Lung (tissue), 12 donors: ENCODE measurements around the gene BAZ1A. TPM values are rescaled to one million over a fixed set of nuclear protein-coding genes. Genes with fewer than 3 reads are reported as not detected.

ENCODE experiments used
- ATAC-seq: fragments of 200-7000 bp; cut with Tn5 transposase; one replicate; pipeline ENCODE4 v1.9.1; 2020; ENCODE audit warnings: moderate number of reproducible peaks; ENCODE audit not compliant: insufficient read depth, low FRiP score
- DNase-seq, 3 donors: peaks; one replicate each; pipeline ENCODE4 v3.0.0-alpha.2; 2013 to 2017
- H3K27ac ChIP-seq, 2 donors: one replicate each; pipeline ENCODE4 v1.5.1; 2013; ENCODE audit warnings: mild to moderate bottlenecking in 2 of 2, moderate library complexity in 2 of 2, control low read depth in 1 of 2, inconsistent platforms in 1 of 2, low read depth in 1 of 2, low read length in 1 of 2
- H3K27me3 ChIP-seq, 3 donors: one replicate each; pipeline ENCODE4 v1.5.1; 2013; ENCODE audit warnings: low read length in 2 of 3; ENCODE audit not compliant: control insufficient read depth in 3 of 3, insufficient read depth in 3 of 3
- H3K36me3 ChIP-seq, 4 donors: one replicate each; pipeline ENCODE4 v1.5.1; 2013; ENCODE audit warnings: low read length in 4 of 4, mild to moderate bottlenecking in 1 of 4, moderate library complexity in 1 of 4; ENCODE audit not compliant: control insufficient read depth in 4 of 4, insufficient read depth in 4 of 4
- H3K4me1 ChIP-seq, 5 donors: one replicate each; pipeline ENCODE4 v1.5.1; 2013; ENCODE audit warnings: low read length in 5 of 5, mild to moderate bottlenecking in 2 of 5, moderate library complexity in 1 of 5; ENCODE audit not compliant: control insufficient read depth in 5 of 5, insufficient read depth in 5 of 5
- H3K4me3 ChIP-seq: one replicate; pipeline ENCODE4 v1.5.1; 2013; ENCODE audit warnings: mild to moderate bottlenecking, control low read depth, moderate library complexity
- H3K9ac ChIP-seq, 2 donors: one replicate each; pipeline ENCODE4 v1.5.1; 2013; ENCODE audit warnings: low read length in 2 of 2, control low read depth in 1 of 2; ENCODE audit not compliant: insufficient read depth in 1 of 2
- H3K9me3 ChIP-seq, 4 donors: one replicate each; pipeline ENCODE4 v1.5.1; 2013; ENCODE audit warnings: low read length in 3 of 4, mild to moderate bottlenecking in 1 of 4, moderate library complexity in 1 of 4; ENCODE audit not compliant: control insufficient read depth in 4 of 4, insufficient read depth in 3 of 4
- WGBS, 2 donors: extraction: QIAGEN DNeasy Blood & Tissue Kit; methylation state at CpG; one replicate each; pipeline ENCODE4 v1.1.7; 2013; 5-methylcytosine and 5-hydroxymethylcytosine counted together
- polyA plus RNA-seq, 2 donors: library from polyadenylated mRNA; stranded (reverse); fragments of 200-250 nt; gene quantifications; one replicate each; pipeline ENCODE4 v1.2.1, GENCODE V29; 2013
- total RNA-seq, 2 donors: library from RNA; depleted of rRNA in 1 of 2; stranded (reverse); fragments of >200 nt in 1 of 2; gene quantifications; one replicate each; pipeline ENCODE4 v1.2.1, GENCODE V29; 2014 to 2021
- TF ChIP-seq, protein P1 (sequence below): IDR thresholded peaks from 2 replicates; pipeline ENCODE4 v1.5.1; 2012; ENCODE audit warnings: mild to moderate bottlenecking; ENCODE audit errors: control extremely low read depth, extremely low read depth
- donor health status: control.
- donor health status: control.
- donor health status: Bipolar disorder and iron deficiency.
- donor health status: healthy.
- donor health status: DM: yes; HTN: yes; CAD: no.

Gene BAZ1A
- total and polyA plus RNA-seq, 4 donors: 17.2 to 52.4 (median 32.1) TPM

GRCh38 chr14:34782031-34782430, 93.1 kb downstream of the BAZ1A start:
- no peak overlapping the region for H3K4me3 ChIP-seq
- H3K4me1 ChIP-seq: peaks cover 0 to 4% (median 0%) of the 10 kb centered on the region in 5 donors
- TF ChIP-seq, protein P1, sequence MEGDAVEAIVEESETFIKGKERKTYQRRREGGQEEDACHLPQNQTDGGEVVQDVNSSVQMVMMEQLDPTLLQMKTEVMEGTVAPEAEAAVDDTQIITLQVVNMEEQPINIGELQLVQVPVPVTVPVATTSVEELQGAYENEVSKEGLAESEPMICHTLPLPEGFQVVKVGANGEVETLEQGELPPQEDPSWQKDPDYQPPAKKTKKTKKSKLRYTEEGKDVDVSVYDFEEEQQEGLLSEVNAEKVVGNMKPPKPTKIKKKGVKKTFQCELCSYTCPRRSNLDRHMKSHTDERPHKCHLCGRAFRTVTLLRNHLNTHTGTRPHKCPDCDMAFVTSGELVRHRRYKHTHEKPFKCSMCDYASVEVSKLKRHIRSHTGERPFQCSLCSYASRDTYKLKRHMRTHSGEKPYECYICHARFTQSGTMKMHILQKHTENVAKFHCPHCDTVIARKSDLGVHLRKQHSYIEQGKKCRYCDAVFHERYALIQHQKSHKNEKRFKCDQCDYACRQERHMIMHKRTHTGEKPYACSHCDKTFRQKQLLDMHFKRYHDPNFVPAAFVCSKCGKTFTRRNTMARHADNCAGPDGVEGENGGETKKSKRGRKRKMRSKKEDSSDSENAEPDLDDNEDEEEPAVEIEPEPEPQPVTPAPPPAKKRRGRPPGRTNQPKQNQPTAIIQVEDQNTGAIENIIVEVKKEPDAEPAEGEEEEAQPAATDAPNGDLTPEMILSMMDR: no peak
- no peak overlapping the region for H3K9ac ChIP-seq
- no peak for DNase-seq
- WGBS, 2 donors: 90 to 93% methylated on average over 2 of the region's 2 CpGs
- no peak for ATAC-seq
- H3K27ac ChIP-seq: no peak overlapping the region
- no peaks in the 10 kb centered on the region for H3K9me3 ChIP-seq
- H3K27me3 ChIP-seq: no peaks in the 10 kb centered on the region
- H3K36me3 ChIP-seq: peaks cover 3 to 18% (median 8%) of the 10 kb centered on the region in 4 donors

- Histone ChIP-seq H3K9ac (no peak overlapping the region), H3K4me3 (no peak overlapping the region), H3K27ac (no peak overlapping the region), H3K9me3 (no peaks in the 10 kb centered on the region), H3K27me3 (no peaks in the 10 kb centered on the region), H3K36me3 (peaks cover 3 to 23% (median 9%) of the 10 kb centered on the region in 4 donors), H3K4me1 (peaks cover 0 to 4% (median 0%) of the 10 kb centered on the region in 5 donors)
- WGBS, 2 donors: 77 to 91% methylated on average over 1 of the region's 1 CpG
- DNase-seq (peak in 2 of 3 donors; percentile 21 to 30), ATAC-seq (no peak)
- TF ChIP-seq, protein P1: no peak
Observed at GRCh38 chr14:34781242-34781641, 93.9 kb downstream of the BAZ1A start.

- Histone ChIP-seq H3K4me1 (peaks cover 0 to 4% (median 0%) of the 10 kb centered on the region in 5 donors), H3K36me3 (peaks cover 6 to 22% (median 14%) of the 10 kb centered on the region in 4 donors), H3K9me3 (no peaks in the 10 kb centered on the region), H3K9ac (no peak overlapping the region), H3K27me3 (no peaks in the 10 kb centered on the region), H3K4me3 (no peak overlapping the region), H3K27ac (no peak overlapping the region)
- DNase-seq: no peak
- no peak for ATAC-seq
- TF ChIP-seq, protein P1: no peak
Observed at GRCh38 chr14:34780646-34781045, 94.5 kb downstream of the BAZ1A start.

- ATAC-seq (no peak), DNase-seq (no peak)
- H3K27me3 ChIP-seq: no peaks in the 10 kb centered on the region
- no peak overlapping the region for H3K4me3 ChIP-seq
- H3K27ac ChIP-seq: no peak overlapping the region
- peaks cover 0 to 4% (median 0%) of the 10 kb centered on the region in 5 donors for H3K4me1 ChIP-seq
- no peak overlapping the region for H3K9ac ChIP-seq
- WGBS, 2 donors: 90 to 96% methylated on average over 3 of the region's 3 CpGs
- no peaks in the 10 kb centered on the region for H3K9me3 ChIP-seq
- TF ChIP-seq, protein P1: no peak
- peaks cover 11 to 24% (median 20%) of the 10 kb centered on the region in 4 donors for H3K36me3 ChIP-seq
Observed at GRCh38 chr14:34778744-34779143, 96.4 kb downstream of the BAZ1A start.
